Measurements from ENCODE around the gene TOR4A.

The TOR4A gene

DNA sequence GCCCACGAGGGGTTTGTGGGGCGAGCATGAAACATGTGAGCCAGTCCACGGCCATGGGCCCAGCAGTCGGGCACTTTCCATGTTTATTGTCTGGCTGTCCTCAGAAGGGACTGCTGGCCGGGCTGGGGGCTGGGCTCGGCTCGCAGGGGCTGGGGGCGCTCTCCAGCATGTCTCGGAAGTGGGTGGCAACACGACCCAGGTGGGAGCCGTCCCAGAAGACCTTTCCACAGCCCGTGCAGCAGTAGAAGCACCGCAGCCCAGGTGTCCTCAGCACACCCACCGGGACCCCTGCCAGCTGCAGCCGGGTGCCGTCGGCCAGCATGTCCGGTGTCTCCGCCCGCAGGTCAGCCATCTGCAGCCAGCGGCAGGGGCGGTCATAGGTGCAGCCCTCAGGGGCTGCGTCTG is 29.3 kb downstream of the TOR4A start:
- no peak for TF ChIP-seq Cebpa-rat (IDR thresholded peaks at IDR 0.05)

DNA sequence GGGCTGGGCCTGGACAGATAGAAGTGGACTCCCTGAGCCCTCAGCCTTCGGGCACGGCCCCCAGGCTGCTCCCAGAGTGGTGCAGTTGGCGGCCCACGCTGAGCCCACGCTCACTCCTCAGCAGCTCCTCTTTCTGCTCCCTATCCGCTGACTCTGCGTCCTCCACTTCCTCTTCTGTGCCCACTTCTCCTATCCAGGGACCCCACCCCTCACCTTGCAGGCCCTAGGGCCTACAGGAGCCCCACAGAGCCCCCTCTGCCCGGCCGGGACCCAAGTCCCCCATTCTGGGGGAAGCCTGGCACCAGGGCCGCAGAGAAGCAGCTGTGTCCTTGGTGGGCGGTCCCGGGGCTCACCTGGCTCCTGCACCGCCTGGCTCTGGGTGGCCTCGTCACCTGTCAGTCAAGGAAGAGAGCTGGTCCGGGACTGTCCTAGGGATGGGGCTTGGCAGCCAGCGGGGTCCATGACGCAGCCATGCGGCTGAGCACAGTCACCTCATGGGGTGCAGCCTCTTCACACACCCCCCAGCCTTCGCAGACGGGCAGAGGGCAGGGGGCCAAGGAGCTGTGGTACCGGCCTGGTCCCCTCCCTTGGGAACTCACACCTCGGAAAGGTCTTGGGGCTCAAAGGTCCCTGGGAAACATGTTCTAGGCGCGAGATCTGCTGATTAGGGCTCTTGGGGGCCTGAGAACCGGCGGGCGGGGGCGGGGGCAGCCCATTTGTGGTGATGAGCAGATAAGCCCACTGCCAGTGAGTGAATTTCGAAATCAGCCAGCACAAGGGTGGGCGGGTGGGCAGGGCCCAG is 29.9 kb downstream of the TOR4A start:
- no peaks in the 10 kb centered on the region for H3K9me3 ChIP-seq (replicated peaks in 1 of 11)
- no peaks in the 10 kb centered on the region for H3K36me3 ChIP-seq
- no peaks in the 10 kb centered on the region; a peak in 1 of 22 replicates for H3K27me3 ChIP-seq
- peak overlapping the region in 8 of 10 experiments; percentile 5 to 57 (median 44); a peak in 14 of 20 replicates for H3K4me3 ChIP-seq
- TF ChIP-seq Cebpa-rat (IDR thresholded peaks at IDR 0.05) = no peak
- peak overlapping the region; percentile 96 to 100 (median 98) for H3K4me2 ChIP-seq
- 0 out of 22 replicates have a peak, but pooled peaks cover 0 to 9% (median 0%) of the 10 kb centered on the region in 11 experiments for H4K20me1 ChIP-seq
- peak overlapping the region; percentile 36 to 81 (median 70); a peak in 20 of 22 replicates for H3K9ac ChIP-seq
- peaks cover 65 to 95% (median 89%) of the 10 kb centered on the region in 10 experiments for H3K4me1 ChIP-seq
- H3K27ac ChIP-seq = peak overlapping the region in 9 of 11 experiments; percentile 73 to 88 (median 81); a peak in 18 of 22 replicates

More for the DNA sequence above, 29.3 kb downstream of the TOR4A start:
- peak overlapping the region; percentile 96 to 100 (median 98) for H3K4me2 ChIP-seq
- peak overlapping the region in 9 of 10 experiments; percentile 5 to 57 (median 45); a peak in 14 of 20 replicates for H3K4me3 ChIP-seq
- H3K27ac ChIP-seq = peak overlapping the region in 10 of 11 experiments; percentile 58 to 88 (median 80); a peak in 20 of 22 replicates
- H3K9me3 ChIP-seq (replicated peaks in 1 of 11) = no peaks in the 10 kb centered on the region
- peaks cover 0 to 2% (median under 1%) of the 10 kb centered on the region in 11 experiments; a peak in 11 of 22 replicates for H3K27me3 ChIP-seq
- peaks cover 65 to 93% (median 88%) of the 10 kb centered on the region in 10 experiments for H3K4me1 ChIP-seq
- 0 out of 22 replicates have a peak, but pooled peaks cover 0 to 9% (median 0%) of the 10 kb centered on the region in 11 experiments for H4K20me1 ChIP-seq
- no peaks in the 10 kb centered on the region for H3K36me3 ChIP-seq
- peak overlapping the region; percentile 36 to 81 (median 70); a peak in 20 of 22 replicates for H3K9ac ChIP-seq

DNA sequence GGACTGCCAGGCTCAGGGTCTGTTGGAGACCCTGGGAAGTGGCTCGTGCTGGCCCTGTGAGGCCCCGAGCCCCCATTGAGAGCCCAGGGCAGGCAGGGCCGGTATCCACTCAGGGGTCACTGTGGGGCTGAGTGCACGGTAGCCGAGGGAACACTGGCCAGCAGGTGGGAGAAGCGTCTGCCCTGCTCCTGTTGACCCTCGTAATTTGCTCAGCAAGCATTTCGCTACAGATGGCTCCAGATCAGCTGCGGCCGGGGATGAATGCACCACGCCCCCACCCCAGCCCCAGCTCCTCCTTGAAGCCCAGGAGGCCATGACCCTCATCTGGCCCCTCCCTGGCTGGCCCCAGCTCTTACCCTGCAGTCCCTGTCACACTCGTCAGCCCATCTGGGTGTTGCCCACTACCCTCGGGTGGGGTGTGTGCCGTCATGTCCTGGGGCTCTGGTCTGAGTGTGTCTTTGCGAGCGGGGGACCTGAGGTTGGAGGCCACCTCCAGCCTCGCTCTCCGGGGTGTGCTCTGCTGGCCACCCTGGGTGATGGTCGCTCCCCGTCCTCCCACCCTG is 30.6 kb downstream of the TOR4A start:
- Histone ChIP-seq H3K4me2 (peak overlapping the region in 9 of 11 experiments; percentile 33 to 99 (median 49); a peak in 14 of 22 replicates), H3K4me1 (peaks cover 58 to 94% (median 84%) of the 10 kb centered on the region in 10 experiments), H3K27ac (peak overlapping the region in 4 of 11 experiments; percentile 32 to 54 (median 54); a peak in 6 of 22 replicates), H3K4me3 (no peak overlapping the region), H3K9me3 (replicated peaks in 1 of 11) (no peaks in the 10 kb centered on the region), H3K9ac (peak overlapping the region in 1 of 11 experiments; percentile 33; a peak in 3 of 22 replicates), H3K27me3 (no peaks in the 10 kb centered on the region), H4K20me1 (peaks cover 0 to 9% (median 0%) of the 10 kb centered on the region in 11 experiments; a peak in 2 of 22 replicates), H3K36me3 (no peaks in the 10 kb centered on the region)
- no peak for TF ChIP-seq Cebpa-rat (IDR thresholded peaks at IDR 0.05)

DNA sequence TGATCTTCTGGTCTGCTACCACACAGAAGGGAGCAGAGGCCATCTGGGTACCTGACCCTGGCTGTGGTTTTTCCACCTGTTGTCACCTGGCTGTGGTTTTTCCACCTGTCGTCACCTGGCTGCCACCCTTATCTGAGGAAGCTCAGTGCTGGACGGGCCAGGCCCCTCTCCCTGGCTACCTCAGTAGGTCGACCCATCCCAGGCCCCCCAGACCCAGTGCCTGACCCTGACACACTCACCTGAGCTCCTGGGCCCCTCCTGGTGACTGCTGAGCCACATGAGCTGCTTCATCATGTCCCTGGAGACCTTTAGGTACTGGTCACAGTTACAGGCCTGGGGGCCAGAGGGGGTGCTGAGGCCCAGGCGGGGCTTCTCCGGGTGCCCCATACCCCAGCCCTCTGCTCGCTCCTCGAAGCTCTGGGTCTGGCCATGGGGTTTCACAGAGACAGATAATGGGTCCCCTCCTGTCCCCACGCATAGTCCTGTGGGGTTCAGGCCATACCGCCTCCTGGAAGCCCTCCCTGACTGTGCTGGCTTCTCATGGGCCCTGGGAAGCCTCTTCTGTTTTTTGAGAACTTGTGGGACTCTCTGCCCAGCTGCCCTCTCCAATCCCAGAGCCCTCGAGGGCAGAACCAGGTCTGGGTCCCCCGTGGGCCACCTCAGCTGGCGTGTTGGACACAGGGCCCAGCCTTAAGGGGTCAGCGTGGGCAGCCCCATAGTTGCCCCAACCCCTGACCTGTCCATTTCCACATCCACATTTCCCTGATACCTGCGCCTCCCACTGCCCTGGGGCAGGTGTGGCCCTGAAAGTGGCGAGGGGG is 32.1 kb downstream of the TOR4A start:
- Histone ChIP-seq H3K27ac (peak overlapping the region in 6 of 11 experiments; percentile 16 to 54 (median 24); a peak in 7 of 22 replicates), H3K9me3 (replicated peaks in 1 of 11) (no peaks in the 10 kb centered on the region), H3K36me3 (no peaks in the 10 kb centered on the region), H3K9ac (peak overlapping the region in 1 of 11 experiments; percentile 13; a peak in 1 of 22 replicates), H3K27me3 (no peaks in the 10 kb centered on the region), H4K20me1 (peaks cover 0 to 9% (median 0%) of the 10 kb centered on the region in 11 experiments; a peak in 2 of 22 replicates), H3K4me1 (peaks cover 44 to 92% (median 81%) of the 10 kb centered on the region in 10 experiments), H3K4me2 (peak overlapping the region in 2 of 11 experiments; percentile 32 to 51; a peak in 2 of 22 replicates), H3K4me3 (no peak overlapping the region)
- no peak for TF ChIP-seq Cebpa-rat (IDR thresholded peaks at IDR 0.05)

DNA sequence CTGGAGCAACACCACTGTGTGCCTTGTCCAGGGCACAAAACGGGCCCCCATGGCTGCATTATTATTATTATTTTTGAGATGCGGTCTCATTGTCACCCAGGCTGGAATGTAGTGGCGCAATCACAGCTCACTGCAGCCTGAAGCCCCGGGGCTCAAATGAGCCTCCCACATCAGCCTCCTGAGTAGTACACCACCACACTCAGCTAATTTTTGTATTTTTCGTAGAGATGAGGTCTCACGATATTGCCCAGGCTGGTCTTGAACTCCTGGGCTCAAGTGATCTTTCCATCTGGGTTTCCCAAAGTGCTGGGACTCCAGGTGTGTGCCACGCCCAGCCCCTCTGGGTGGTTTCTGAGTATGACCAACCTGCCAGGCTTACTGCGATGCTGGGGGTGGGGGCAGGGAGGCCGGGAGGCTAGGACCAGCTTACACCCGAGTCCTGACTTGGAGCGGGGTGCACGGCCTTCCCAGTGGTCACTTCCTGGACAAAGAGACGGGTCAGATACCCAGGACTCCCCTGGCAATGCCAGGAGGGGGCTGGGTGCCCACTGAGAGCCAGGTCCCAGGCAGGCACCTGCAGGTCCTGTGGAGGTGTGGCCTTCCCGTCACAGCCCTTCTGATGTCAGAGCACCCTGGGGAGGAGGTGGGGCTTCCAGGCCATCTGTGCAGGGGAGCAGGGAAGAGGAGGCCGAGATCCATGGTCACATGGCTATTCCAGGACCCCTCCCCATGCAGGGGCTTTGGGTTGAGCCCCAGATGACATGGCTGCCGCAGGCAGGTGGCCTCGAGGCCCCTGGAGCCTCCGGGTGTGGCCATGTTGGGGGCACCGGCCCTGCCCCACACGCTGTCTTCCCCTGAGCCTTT is 32.9 kb downstream of the TOR4A start:
- Histone ChIP-seq H3K27ac (peak overlapping the region in 4 of 11 experiments; percentile 22 to 49 (median 33); a peak in 5 of 22 replicates), H4K20me1 (peaks cover 0 to 9% (median 0%) of the 10 kb centered on the region in 11 experiments; a peak in 2 of 22 replicates), H3K4me2 (peak overlapping the region; percentile 10 to 51 (median 28); a peak in 15 of 22 replicates), H3K36me3 (no peaks in the 10 kb centered on the region), H3K9me3 (replicated peaks in 1 of 11) (no peaks in the 10 kb centered on the region), H3K9ac (peak overlapping the region in 1 of 11 experiments; percentile 24; a peak in 2 of 22 replicates), H3K4me1 (peaks cover 43 to 92% (median 81%) of the 10 kb centered on the region in 10 experiments), H3K4me3 (no peak overlapping the region), H3K27me3 (no peaks in the 10 kb centered on the region)
- TF ChIP-seq Cebpa-rat (IDR thresholded peaks at IDR 0.05) = 0 out of 22 replicates have a peak, but pooled peaks of 1 of the 11 experiments have one; percentile 28

DNA sequence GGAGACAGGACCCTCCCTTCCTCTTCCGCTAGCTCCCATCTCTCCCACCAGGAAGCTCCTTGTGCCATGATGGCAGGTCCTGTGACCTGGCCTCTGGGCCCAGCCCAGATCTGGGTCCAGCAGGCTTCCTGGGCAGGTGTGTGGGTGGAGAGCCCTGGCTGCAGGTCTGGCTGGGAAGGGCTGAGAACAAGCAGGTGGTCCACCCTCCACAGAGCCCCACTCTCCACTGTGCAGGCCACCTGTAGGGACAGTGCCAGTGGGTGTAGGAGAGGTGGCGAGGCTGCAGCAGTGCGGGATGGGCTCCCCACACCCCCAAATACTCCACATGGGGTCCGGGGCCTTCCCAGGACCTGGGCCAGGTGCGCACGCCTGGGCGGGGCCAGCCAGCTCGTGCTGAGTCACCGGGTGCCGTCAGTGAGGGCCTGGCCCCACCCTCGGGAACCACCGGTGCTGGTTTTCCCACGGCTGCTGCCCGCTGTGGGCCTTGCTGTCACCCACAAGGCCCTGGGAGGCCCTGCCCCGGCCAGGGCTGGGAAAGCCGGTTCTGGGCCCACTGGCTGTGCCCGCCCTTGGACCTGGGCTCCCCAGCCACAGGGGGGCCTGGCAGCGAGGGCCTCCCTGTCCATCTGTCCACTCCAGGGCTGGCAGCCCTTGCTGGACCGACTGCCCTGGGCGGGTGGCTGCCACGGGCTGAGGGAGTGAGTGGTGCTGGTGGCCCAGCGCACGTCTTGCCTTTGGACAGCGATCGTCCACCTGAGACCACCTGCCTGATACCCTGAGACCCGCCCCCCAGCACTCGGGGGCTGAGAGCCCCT is 33.9 kb downstream of the TOR4A start:
- Histone ChIP-seq H3K36me3 (no peaks in the 10 kb centered on the region), H3K4me1 (peaks cover 40 to 89% (median 78%) of the 10 kb centered on the region in 10 experiments), H3K4me2 (peak overlapping the region; percentile 10 to 51 (median 28); a peak in 15 of 22 replicates), H4K20me1 (peaks cover 0 to 9% (median 0%) of the 10 kb centered on the region in 11 experiments; a peak in 2 of 22 replicates), H3K9ac (peak overlapping the region in 3 of 11 experiments; percentile 24 to 41 (median 32); a peak in 3 of 22 replicates), H3K27ac (peak overlapping the region in 2 of 11 experiments; percentile 15 to 49; a peak in 3 of 22 replicates), H3K9me3 (replicated peaks in 1 of 11) (no peaks in the 10 kb centered on the region), H3K27me3 (peaks cover 0 to 3% (median 0%) of the 10 kb centered on the region in 11 experiments; a peak in 4 of 22 replicates), H3K4me3 (no peak overlapping the region)
- no peak for TF ChIP-seq Cebpa-rat (IDR thresholded peaks at IDR 0.05)
